DMS153 treated with DMSO at 0.1 percent for 48 hours (cell line): ENCODE results near the gene TRUB1.
"Not testable (repeated sequence)": the region's sequence is repeated elsewhere in the genome, so short reads cannot be mapped to it uniquely, and the experiment has no call there.

ENCODE experiments used
- DNase-seq: peaks from one replicate; lab custom pipeline; 2025; ENCODE audit not compliant: unreplicated experiment; lab: John Stamatoyannopoulos, UW

The TRUB1 gene

GRCh38 chr10:114923551-114923950 lies 14.4 kb upstream of the TRUB1 start:
- no peak for DNase-seq

GRCh38 chr10:114925587-114926586 lies 12.1 kb upstream of the TRUB1 start:
- DNase-seq, result no peak

- no peak for DNase-seq
Measured at GRCh38 chr10:114928818-114929217, 9.2 kb upstream of the TRUB1 start.

GRCh38 chr10:114930320-114930719 lies 7.7 kb upstream of the TRUB1 start:
- DNase-seq, result no peak

- DNase-seq, result no peak
Measured at GRCh38 chr10:114931072-114931679, 6.8 kb upstream of the TRUB1 start.

GRCh38 chr10:114932225-114932624 lies 5.8 kb upstream of the TRUB1 start:
- DNase-seq, result no peak

GRCh38 chr10:114932945-114933344 lies 5.0 kb upstream of the TRUB1 start:
- DNase-seq, result no peak

GRCh38 chr10:114933588-114933987 lies 4.4 kb upstream of the TRUB1 start:
- DNase-seq, result no peak

- not testable (repeated sequence) for DNase-seq
Measured at GRCh38 chr10:114933995-114934394, 4.0 kb upstream of the TRUB1 start.

GRCh38 chr10:114938856-114939193 lies 830 bp downstream of the TRUB1 start:
- no peak for DNase-seq

GRCh38 chr10:114940735-114941134 lies 2.7 kb downstream of the TRUB1 start:
- no peak for DNase-seq

GRCh38 chr10:114943000-114943399 lies 5.0 kb downstream of the TRUB1 start:
- DNase-seq, result no peak

- no peak for DNase-seq
Measured at GRCh38 chr10:114953047-114953446, 15.1 kb downstream of the TRUB1 start.

- no peak for DNase-seq
Measured at GRCh38 chr10:114955984-114956383, 18.0 kb downstream of the TRUB1 start.

- DNase-seq, result no peak
Measured at GRCh38 chr10:114956466-114956865, 18.5 kb downstream of the TRUB1 start.

GRCh38 chr10:114957122-114957521 lies 19.1 kb downstream of the TRUB1 start:
- DNase-seq, result no peak

- no peak for DNase-seq
Measured at GRCh38 chr10:114957673-114958072, 19.7 kb downstream of the TRUB1 start.

- no peak for DNase-seq
Measured at GRCh38 chr10:114962441-114962840, 24.4 kb downstream of the TRUB1 start.

- DNase-seq, result no peak
Measured at GRCh38 chr10:114963908-114964307, 25.9 kb downstream of the TRUB1 start.

GRCh38 chr10:114967071-114967470 lies 29.1 kb downstream of the TRUB1 start:
- DNase-seq, result no peak

- no peak for DNase-seq
Measured at GRCh38 chr10:114970515-114970914, 32.5 kb downstream of the TRUB1 start.

- DNase-seq, result no peak
Measured at GRCh38 chr10:114973306-114973705, 35.3 kb downstream of the TRUB1 start.
